Suppressor macrophage (primary cell): ENCODE data around the gene NCBP2L.

Source experiments
- DNase-seq, 4 experiments: peaks; one replicate each; pipeline ENCODE4 v3.0.0-alpha.2; 2020 to 2022

The NCBP2L gene

DNA sequence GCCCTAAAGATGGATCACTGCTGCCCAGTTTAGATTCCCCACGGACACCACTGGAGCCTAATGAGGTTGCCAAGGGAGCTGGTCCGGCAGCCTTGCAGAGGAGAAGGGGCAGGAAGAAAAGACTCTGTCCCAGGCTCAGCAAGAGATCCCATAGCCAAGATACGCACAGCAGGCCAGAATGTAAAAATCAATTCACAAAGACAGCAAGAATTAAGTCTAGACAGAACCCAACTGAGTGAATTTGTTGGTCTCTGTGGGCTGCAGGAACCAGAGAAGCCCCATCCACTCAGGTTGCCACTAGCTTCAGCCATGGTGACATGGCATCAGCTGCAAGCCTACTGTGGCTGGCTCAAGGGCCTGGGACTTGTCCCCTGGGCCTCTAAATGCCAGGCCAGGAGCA lies 24.8 kb upstream of the NCBP2L start:
- DNase-seq, result no peak

GRCh38 chrX:107753187-107753586 lies 24.3 kb upstream of the NCBP2L start:
- DNase-seq, result peak; percentile 57 to 66 (median 62)

DNA sequence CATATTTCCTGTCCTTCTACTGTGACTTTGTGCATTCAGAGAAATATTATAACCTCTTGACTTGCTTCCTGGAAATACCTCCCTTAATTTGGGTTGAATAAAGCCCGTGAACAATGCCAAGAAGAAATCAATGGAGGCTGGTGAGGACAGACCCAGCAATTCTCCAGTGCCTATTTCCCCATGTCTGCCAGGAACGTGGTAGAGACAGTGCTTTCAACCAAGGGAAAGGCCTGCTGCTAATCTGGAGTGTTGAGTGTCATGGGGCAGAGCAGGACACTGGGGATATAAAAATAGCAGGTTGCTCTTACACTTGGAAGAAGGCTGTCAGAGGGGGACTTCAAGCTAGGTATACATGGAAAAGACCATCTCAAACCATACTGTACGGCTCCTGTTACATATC lies 21.8 kb upstream of the NCBP2L start:
- no peak for DNase-seq

DNA sequence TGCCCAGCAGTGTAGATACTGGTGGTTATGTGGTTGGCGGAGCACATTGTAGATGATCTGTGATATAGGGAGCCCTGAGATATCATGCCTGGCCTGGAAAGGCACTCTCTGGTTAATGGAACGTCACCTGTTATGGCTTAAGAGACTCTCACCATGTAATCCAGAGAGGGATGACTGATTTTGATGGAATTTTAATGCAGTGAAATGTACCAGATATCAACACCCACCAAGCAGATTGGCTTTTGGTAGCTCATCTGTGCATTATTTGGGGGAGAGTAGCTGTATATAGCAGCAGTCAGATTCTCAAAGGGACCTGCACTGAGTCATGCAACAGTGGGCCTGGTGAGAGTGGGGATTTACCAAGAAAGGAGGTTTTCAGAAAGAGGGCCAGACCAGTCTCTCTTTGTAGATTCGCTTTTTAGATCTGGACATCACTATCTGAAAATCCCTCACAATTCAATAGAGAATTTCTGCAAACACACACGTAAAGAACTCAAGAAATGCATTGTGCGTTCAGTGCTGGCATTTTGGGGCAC lies 19.2 kb upstream of the NCBP2L start:
- DNase-seq, result no peak

DNA sequence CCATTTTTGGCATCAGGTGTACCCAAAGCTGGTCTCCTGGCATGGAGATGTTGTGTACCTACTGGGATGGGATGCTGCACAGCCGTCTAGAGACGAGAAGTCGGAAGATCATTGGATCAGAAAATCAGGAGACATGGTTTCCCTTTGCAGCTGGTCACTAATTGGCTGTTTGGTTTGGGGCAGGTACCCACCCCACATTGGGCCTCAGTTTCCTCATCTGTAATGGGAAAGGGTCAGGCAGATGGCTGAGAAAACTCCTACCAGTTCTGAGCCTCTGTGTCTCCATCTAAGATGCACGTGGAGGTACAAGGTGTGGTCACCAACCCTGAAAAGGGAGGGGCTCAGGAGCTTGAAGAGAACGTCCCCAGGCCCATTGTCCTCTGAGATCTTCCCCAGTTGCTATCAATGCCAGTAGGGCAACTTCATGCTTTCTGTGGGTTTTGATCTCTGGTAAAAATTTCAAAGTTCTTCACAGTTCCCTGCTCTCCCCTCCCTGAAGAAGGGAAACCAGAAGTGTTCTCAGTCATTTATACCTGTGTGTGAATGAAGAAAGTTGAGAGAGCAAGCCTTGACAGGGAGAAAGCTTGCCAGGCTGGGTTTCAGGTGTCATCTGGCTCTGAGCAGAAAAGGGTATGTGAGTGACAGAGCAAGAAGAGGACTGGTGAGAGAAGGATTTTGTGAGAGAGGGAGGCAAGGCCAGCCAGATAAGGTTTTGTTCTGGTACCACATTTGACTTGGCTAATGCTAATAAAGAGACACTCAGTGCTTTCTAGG lies 17.0 kb upstream of the NCBP2L start:
- no peak for DNase-seq

GRCh38 chrX:107763647-107764046 lies 13.9 kb upstream of the NCBP2L start:
- DNase-seq, result peak in 2 of 4 experiments; percentile 11 to 26

DNA sequence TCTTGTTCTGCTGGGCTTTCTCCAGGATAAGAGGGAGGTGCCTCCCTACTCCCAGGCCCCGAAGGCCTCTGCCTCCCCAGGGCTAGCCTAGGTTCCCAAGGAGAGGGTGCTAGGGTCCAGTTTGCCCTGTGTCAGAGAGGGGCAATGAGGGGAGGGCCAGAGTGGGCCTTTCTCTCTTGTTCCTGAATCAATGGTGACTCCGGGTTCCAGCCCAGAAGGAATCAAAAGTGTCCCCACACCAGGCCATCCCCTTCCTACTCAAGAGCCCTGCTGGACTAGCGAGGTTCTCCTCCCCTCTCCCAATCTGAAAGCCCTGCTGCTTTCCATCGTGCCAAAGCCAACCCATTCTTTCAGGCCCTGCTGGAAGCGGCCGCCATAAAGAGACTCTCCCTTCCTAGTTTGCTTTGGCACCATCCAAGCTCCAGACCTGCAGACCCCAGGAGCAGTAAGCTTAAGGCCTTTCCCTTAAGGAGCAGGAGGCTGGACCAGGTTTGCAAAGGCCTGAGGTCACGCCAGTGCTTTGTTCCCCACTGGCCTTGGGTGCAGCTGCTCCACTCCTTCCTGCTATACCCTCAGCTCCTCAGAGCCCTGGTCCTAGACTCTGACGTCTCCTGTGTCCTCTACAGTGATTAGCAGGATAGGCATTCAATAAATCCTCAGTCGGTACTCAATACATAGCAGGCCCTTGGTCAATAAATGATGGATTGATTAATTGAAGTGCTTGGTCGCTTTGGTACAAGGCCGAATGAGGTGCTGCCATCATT lies 12.5 kb upstream of the NCBP2L start:
- no peak for DNase-seq

DNA sequence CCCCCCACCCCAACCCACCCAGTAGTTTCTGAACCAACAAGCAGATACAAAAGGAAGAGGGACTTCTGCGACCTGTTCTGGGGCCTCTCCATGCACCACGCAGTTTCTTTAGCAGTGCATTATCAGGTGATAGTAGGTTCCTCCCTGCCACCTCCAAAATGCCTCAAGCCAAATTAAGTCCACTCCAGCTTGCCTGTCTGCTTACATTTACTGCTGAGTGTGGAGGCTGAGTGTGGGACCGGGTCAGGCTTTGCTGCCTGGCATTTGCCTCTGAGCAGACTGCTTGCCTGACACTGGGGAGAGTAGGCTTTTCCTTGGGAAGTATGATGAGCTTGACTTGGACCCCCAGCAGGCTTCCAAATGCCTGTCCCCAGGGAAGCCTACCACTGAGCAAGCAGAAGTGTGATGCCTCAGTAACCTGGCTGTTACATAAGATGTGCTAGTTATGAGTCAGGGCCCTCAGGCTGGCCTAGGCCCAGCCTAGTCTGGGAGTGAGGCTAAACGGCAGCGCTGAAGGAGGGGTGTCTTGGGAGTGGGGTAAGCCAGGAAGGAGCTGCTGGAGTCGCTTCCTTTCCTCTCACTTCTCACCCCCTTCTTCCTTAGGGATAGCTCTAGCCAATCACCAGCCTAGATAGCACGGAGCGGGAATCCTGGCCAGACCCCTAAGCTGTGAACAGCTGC lies 10.9 kb upstream of the NCBP2L start:
- DNase-seq, result peak in 3 of 4 experiments; percentile 5 to 22 (median 16)

DNA sequence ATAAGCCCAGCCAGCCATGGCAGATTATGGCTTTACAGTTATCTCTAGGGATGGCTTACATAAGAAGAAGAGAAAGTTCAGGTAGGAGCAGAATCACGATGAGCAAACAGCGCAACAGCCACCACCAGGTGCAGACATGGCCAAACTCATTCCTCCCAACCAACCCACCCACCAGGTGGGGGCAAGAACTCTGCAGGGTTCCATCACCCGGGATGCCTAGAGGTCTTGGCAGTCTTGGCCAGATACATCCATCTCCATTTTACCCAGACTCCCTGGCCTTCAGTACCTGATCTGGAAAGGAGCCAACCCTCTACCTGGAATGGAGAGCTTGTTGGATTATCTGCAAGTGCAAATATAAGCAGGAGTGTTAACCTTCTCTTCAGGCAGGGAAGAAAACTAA lies 9.5 kb upstream of the NCBP2L start:
- no peak for DNase-seq

GRCh38 chrX:107769581-107770317 lies 7.8 kb upstream of the NCBP2L start:
- no peak for DNase-seq

- no peak for DNase-seq
These were observed 4.3 kb upstream of the NCBP2L start for GRCh38 chrX:107773206-107773605.

- DNase-seq, result no peak
These were observed 3.6 kb upstream of the NCBP2L start for GRCh38 chrX:107773906-107774435.

GRCh38 chrX:107775000-107775733 lies 2.4 kb upstream of the NCBP2L start:
- no peak for DNase-seq

- peak; percentile 38 to 75 (median 64) for DNase-seq
These were observed 1.6 kb upstream of the NCBP2L start, which contains the start of gene TSC22D3 for GRCh38 chrX:107775734-107776511. Gene TSC22D3 (minus strand): TSS chrX:107775787. CDS start chrX:107775419, 368 bp downstream.

DNA sequence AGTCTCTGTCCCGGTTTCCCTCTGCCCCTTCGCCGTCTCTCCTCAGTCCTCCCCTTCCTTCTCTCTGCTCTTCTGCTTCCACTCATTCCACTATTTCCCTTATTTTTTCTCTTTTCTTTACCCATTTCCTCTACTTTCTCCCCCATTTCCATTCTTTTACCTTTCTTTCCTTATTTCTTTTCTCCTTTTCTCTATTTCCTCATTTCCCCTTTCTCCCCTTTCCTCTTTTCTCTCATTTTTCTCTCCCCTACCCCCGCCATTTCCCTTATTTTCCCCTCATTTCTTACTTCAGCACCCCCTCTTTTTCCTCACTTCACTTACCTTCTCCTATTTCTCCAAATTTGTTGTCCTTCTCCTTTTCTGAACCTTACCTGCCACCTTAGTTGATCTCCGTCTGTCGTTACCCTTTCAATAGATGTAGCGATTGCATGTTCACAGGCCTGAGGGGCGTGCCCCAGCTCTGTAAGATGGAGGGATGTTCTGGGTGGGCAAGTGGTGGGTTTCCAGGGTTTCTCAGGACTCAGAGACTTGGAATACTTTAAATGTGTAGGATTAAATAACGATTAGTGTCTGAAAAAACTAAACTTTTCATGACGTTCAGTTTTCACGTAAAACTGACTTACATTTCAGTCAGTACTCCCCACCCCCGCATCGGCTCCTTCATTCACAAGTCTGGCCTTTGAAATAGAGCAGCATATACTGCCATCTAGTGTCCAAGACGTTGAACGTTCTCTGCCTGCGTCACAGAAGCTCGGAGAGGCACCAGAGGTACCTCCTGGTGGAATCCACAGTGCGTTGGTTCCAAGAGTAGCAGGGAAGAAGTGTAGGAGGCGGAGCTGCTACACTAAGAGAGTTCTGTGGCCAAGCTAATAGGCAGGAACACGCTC lies 641 bp upstream of the NCBP2L start:
- peak; percentile 85 to 91 (median 87) for DNase-seq

GRCh38 chrX:107780525-107780924 lies 3.0 kb downstream of the NCBP2L start:
- no peak for DNase-seq

DNA sequence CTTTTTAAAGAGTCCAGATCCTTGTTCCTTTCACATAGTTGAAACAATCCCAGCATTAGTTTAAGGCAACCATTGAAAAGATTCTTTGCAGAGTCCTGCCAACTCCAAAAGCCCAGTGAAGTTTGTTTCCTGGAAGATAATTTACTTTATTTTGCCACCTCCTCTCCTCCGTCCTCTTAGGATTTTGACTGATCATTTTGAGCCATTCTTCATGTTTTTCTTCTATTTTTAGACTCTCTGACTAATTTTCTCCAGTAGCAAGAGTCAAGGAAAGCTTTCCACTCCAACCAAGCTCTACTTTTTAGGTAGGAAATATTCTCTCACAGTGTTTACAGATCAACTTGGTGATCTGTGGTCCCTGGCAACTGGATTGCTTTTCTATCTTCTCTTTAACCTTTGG lies 10.3 kb downstream of the NCBP2L start:
- no peak for DNase-seq

DNA sequence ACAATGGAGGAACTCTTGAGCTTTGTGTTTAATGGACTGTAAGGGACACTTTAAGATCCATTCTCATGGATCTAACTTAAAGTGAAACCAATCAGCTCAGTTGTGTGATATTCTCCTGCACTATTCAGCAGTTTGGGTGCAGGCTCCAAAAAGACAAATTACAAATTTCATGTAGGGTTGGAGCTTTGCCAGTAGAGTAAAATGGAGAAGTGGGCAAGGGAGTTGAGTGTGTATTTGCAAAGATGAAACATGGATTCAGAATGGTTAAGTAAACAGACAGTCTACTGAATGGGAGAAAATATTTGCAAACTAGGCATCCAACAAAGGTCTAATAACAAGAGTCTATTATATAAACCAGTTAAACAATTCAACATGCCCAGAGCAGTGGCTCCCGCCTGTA lies 26.9 kb downstream of the NCBP2L start:
- peak in 1 of 4 experiments; percentile 33 for DNase-seq

GRCh38 chrX:107805179-107805578 lies 27.6 kb downstream of the NCBP2L start:
- no peak for DNase-seq
